ENCODE measurements around the gene HSPB6. TPM values are rescaled to one million over a fixed set of nuclear protein-coding genes. Genes with fewer than 3 reads are reported as not detected.

HSPB6 gene
- total and polyA plus RNA-seq, 8 donors = 3.4 to 59.8 (median 14.8) TPM

DNA sequence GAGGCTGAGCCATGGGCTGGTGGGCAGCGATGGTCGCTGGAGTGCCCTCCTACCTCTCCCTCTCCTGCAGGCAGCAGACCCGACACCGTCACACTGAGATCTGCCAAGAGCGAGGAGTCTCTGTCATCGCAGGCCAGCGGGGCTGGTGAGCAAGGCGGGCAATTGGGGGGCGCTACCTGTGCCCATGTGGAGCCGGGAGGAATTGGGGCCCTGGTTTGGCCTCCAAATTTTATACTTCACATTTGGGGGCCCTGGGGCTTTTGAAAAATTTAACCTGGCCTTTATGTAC is 28.5 kb upstream of the HSPB6 start:
- no peak for DNase-seq

DNA sequence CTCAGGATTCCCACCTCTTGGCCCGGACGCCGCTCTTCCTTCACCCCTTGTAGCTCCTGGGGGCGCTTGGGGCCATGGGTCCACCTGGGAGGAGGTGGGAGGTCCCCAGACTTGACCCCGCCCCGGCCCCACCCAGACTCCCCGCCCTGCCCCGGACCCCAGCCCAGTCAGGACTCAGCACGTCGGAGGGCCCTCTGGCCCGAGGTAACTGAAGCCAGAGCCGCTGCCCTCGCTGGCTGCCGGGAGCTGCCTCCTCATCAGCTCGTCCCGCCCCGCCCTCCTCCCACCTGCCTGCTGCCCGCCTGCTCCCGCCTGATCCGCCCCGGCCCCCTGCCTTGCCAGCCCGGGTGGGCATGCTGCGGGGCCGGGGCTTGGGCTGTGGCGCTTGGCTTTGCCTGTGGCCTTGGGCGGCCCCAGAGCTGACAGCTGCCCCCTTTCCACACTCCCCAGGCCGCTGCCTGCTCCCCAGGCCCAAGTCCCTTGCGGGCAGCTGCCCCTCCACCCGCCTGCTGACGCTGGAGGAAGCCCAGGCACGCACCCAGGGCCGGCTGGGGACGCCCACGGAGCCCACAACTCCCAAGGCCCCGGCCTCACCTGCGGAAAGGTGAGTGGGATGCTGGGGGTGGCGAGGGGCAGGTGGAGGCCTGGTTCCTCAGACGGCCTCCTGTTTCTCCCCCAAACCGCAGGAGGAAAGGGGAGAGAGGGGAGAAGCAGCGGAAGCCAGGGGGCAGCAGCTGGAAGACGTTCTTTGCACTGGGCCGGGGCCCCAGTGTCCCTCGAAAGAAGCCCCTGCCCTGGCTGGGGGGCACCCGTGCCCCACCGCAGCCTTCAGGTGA is 27.9 kb upstream of the HSPB6 start:
- H3K4me1 ChIP-seq = no peaks in the 10 kb centered on the region
- no peaks in the 10 kb centered on the region for H3K36me3 ChIP-seq
- DNase-seq (peak in 1 of 6 donors; percentile 72), ATAC-seq (peak in 1 of 4 donors; percentile 19), FAIRE-seq (no peak)
- no peak overlapping the region for H3K27ac ChIP-seq
- no peak overlapping the region for H3K4me3 ChIP-seq
- no peaks in the 10 kb centered on the region for H3K9me3 ChIP-seq
- WGBS, 2 donors = 85 to 86% methylated on average over 31 to 45 of the region's 45 CpGs
- TF ChIP-seq, protein P1, sequence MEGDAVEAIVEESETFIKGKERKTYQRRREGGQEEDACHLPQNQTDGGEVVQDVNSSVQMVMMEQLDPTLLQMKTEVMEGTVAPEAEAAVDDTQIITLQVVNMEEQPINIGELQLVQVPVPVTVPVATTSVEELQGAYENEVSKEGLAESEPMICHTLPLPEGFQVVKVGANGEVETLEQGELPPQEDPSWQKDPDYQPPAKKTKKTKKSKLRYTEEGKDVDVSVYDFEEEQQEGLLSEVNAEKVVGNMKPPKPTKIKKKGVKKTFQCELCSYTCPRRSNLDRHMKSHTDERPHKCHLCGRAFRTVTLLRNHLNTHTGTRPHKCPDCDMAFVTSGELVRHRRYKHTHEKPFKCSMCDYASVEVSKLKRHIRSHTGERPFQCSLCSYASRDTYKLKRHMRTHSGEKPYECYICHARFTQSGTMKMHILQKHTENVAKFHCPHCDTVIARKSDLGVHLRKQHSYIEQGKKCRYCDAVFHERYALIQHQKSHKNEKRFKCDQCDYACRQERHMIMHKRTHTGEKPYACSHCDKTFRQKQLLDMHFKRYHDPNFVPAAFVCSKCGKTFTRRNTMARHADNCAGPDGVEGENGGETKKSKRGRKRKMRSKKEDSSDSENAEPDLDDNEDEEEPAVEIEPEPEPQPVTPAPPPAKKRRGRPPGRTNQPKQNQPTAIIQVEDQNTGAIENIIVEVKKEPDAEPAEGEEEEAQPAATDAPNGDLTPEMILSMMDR (IDR thresholded peaks at IDR 0.05) = no peak
- intact Hi-C loops (cut with DNase I) = no loop called here
- no peaks in the 10 kb centered on the region for H3K27me3 ChIP-seq

More for the DNA sequence above, 28.5 kb upstream of the HSPB6 start:
- no peaks in the 10 kb centered on the region for H3K9me3 ChIP-seq
- H3K36me3 ChIP-seq = no peaks in the 10 kb centered on the region
- TF ChIP-seq, protein P1 (IDR thresholded peaks at IDR 0.05) = no peak
- intact Hi-C loops (cut with DNase I) = no loop called here
- no peak overlapping the region for H3K27ac ChIP-seq
- 93 to 94% methylated on average over 10 of the region's 10 CpGs for whole genome bisulfite sequencing, 2 donors
- H3K27me3 ChIP-seq = no peaks in the 10 kb centered on the region
- H3K4me1 ChIP-seq = no peaks in the 10 kb centered on the region
- ATAC-seq (no peak), FAIRE-seq (no peak)
- no peak overlapping the region for H3K4me3 ChIP-seq

DNA sequence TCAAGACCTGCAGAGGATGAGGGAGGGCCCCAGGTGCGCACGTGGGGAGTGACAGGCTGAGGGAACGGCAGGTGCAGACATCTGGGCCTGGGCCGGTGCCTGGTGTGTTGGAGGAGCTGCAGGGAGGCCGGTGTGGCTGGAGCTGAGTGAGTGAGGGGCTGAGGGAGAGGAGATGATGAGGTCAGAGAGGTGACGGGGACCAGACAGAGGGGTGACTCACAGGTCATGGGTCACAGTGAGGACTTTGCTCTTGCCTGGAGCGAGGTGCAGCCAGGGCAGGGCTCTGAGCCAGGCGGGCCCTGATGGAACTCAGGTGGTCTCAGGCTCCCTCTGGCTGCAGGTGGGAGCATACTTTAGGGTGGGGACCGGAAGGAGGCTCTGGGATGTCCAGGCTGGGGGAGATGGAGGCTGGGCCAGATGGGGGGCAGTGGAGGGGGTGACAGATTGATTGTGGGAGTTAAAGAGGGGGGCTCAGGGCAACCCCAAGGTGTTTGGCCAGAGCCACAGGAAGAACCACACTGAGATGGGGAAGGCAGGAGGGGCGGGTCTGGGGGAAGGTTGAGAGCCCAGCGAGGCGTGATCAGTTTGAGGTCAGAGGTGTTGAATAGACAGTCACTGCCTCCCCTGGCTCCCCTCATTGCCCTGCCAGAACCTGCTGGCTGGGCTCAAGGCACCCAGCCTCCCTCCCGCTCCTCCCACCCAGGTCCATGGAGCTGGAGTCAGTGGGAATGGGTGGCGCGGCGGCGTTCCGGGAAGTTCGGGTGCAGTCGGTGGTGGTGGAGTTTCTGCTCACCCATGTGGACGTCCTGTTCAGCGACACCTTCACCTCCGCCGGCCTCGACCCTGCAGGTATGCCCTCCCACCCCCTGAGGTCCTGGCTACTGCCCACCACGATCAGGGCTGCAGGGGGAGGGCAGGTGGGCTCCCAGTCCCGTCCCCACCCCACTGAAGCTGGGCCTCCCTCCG is 26.9 kb upstream of the HSPB6 start:
- intact Hi-C loops (cut with DNase I) = no loop called here
- Histone ChIP-seq H3K4me1 (no peaks in the 10 kb centered on the region), H3K27ac (no peak overlapping the region), H3K4me3 (no peak overlapping the region), H3K27me3 (no peaks in the 10 kb centered on the region), H3K9me3 (no peaks in the 10 kb centered on the region), H3K36me3 (no peaks in the 10 kb centered on the region)
- 89 to 90% methylated on average over 23 to 28 of the region's 28 CpGs for WGBS, 2 donors
- FAIRE-seq (no peak), ATAC-seq (no peak), DNase-seq (peak in 1 of 6 donors; percentile 49)
- TF ChIP-seq, protein P1 (IDR thresholded peaks at IDR 0.05) = no peak

DNA sequence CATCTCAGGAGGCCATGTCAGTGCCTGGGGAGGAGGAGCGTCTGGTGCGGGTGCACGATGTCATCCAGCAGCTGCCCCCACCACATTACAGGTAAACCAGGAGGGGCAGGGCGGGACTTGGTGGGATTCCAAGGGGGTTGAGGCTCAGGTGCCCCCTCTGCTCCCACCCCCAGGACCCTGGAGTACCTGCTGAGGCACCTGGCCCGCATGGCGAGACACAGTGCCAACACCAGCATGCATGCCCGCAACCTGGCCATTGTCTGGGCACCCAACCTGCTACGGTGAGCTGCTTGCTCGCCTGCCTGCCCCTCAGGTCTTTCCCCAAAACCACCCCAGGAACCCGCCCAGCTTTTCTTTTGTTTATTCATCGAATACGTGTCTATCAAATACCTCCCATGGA is 25.8 kb upstream of the HSPB6 start:
- no peaks in the 10 kb centered on the region for H3K36me3 ChIP-seq
- H3K4me1 ChIP-seq = no peaks in the 10 kb centered on the region
- H3K27ac ChIP-seq = no peak overlapping the region
- ATAC-seq (no peak), DNase-seq (no peak), FAIRE-seq (no peak)
- no peak overlapping the region for H3K4me3 ChIP-seq
- TF ChIP-seq, protein P1 (IDR thresholded peaks at IDR 0.05) = no peak
- H3K9me3 ChIP-seq = no peaks in the 10 kb centered on the region
- no peaks in the 10 kb centered on the region for H3K27me3 ChIP-seq
- WGBS, 2 donors = 93 to 95% methylated on average over 10 to 12 of the region's 12 CpGs
- intact Hi-C loops (cut with DNase I) = no loop called here
